Type B pancreatic cell (in vitro differentiated cells): ENCODE results near the gene PEAK1. TPM values are rescaled to one million over a fixed set of nuclear protein-coding genes. Genes with fewer than 3 reads are reported as not detected.

Experiments used
- DNase-seq: peaks from one replicate; pipeline ENCODE4 v3.0.0; 2021; ENCODE audit warnings: mixed read lengths; ENCODE audit not compliant: unreplicated experiment; ENCODE audit errors: extremely low spot score
- H3K27ac Mint-ChIP-seq: 2 replicates; pipeline ENCODE4 v1.8.0; 2021; ENCODE audit warnings: mild to moderate bottlenecking, mixed read lengths
- H3K27me3 Mint-ChIP-seq: 2 replicates; pipeline ENCODE4 v1.8.0; 2021; ENCODE audit warnings: mixed read lengths
- H3K36me3 Mint-ChIP-seq: 2 replicates; pipeline ENCODE4 v1.8.0; 2021; ENCODE audit warnings: mixed read lengths
- H3K4me1 Mint-ChIP-seq: one replicate; pipeline ENCODE4 v1.8.0; 2021; ENCODE audit warnings: mixed read lengths; ENCODE audit not compliant: unreplicated experiment
- H3K4me3 Mint-ChIP-seq: 2 replicates; pipeline ENCODE4 v1.8.0; 2021; ENCODE audit warnings: mild to moderate bottlenecking, mixed read lengths
- H3K9me3 Mint-ChIP-seq: 2 replicates; pipeline ENCODE4 v1.8.0; 2021; ENCODE audit warnings: mixed read lengths
- total RNA-seq: library from RNA; stranded (reverse); gene quantifications from 2 replicates; pipeline ENCODE4 v1.2.1, GENCODE V29; 2021; ENCODE audit warnings: low replicate concordance
- TF ChIP-seq, protein P1 (sequence below): fragments of 200-600 bp; sonication (generic); conservative IDR thresholded peaks from 2 replicates; pipeline ENCODE4 v1.5.0; 2021; ENCODE audit warnings: antibody characterized with exemption, mild to moderate bottlenecking

PEAK1 gene
- total RNA-seq, 1 donor from 2014 or later = 35.0 TPM

DNA sequence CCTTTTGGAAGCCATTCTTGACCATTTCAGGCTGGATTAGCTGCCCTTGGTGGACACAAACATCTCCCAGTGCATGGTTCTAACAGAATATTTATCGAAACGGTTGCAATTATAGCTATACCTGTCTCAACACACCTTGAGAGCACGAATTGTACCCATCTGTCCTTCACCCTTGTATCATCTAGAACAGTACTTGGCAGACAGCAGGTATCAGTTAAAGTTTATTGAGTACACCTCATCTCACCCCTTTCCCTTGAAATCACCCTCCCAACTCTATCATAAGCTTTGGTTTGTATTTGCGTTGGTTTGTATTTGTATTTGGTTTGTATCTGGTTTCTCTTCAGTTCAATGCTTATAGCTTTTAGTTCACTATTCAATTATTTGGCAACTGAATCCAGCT, 361.4 kb downstream of the PEAK1 start:
- Mint-ChIP-seq H3K4me3 (no peak overlapping the region), H3K4me1 (peaks cover 47% of the 10 kb centered on the region), H3K27ac (no peak overlapping the region), H3K27me3 (no peaks in the 10 kb centered on the region), H3K36me3 (peaks cover 16% of the 10 kb centered on the region), H3K9me3 (no peaks in the 10 kb centered on the region)
- TF ChIP-seq, protein P1, sequence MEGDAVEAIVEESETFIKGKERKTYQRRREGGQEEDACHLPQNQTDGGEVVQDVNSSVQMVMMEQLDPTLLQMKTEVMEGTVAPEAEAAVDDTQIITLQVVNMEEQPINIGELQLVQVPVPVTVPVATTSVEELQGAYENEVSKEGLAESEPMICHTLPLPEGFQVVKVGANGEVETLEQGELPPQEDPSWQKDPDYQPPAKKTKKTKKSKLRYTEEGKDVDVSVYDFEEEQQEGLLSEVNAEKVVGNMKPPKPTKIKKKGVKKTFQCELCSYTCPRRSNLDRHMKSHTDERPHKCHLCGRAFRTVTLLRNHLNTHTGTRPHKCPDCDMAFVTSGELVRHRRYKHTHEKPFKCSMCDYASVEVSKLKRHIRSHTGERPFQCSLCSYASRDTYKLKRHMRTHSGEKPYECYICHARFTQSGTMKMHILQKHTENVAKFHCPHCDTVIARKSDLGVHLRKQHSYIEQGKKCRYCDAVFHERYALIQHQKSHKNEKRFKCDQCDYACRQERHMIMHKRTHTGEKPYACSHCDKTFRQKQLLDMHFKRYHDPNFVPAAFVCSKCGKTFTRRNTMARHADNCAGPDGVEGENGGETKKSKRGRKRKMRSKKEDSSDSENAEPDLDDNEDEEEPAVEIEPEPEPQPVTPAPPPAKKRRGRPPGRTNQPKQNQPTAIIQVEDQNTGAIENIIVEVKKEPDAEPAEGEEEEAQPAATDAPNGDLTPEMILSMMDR = no peak
- DNase-seq = no peak

GRCh38 chr15:77057685-77058084, 362.2 kb downstream of the PEAK1 start:
- no peaks in the 10 kb centered on the region for H3K9me3 Mint-ChIP-seq
- peak overlapping the region; percentile 71 for H3K27ac Mint-ChIP-seq
- peaks cover 19% of the 10 kb centered on the region for H3K36me3 Mint-ChIP-seq
- H3K4me3 Mint-ChIP-seq = peak overlapping the region; percentile 29
- TF ChIP-seq, protein P1 = no peak
- no peaks in the 10 kb centered on the region for H3K27me3 Mint-ChIP-seq
- DNase-seq = no peak
- H3K4me1 Mint-ChIP-seq = peaks cover 49% of the 10 kb centered on the region

DNA sequence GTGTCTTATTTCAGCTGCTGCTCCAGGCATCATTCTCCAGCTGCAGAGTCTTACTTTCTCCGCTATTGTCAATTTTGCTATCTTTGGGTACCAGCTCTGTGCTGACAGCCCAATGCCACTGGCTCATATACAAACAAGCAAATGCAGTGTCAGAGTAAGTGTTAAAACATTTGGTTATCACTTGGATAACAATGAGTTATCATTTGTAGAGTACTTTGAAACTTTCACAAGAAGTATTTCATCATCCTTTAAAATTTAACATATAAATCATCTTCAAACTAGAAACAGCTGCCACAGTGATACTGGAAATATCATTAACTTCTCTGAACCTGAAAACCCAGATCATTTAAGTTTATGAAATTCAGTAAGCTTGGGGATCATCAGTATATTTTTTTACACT, 362.8 kb downstream of the PEAK1 start:
- Mint-ChIP-seq H3K4me3 (no peak overlapping the region), H3K27me3 (no peaks in the 10 kb centered on the region), H3K9me3 (no peaks in the 10 kb centered on the region), H3K36me3 (peaks cover 25% of the 10 kb centered on the region), H3K4me1 (peaks cover 51% of the 10 kb centered on the region), H3K27ac (peak overlapping the region; percentile 71)
- DNase-seq = no peak
- TF ChIP-seq, protein P1 = no peak

DNA sequence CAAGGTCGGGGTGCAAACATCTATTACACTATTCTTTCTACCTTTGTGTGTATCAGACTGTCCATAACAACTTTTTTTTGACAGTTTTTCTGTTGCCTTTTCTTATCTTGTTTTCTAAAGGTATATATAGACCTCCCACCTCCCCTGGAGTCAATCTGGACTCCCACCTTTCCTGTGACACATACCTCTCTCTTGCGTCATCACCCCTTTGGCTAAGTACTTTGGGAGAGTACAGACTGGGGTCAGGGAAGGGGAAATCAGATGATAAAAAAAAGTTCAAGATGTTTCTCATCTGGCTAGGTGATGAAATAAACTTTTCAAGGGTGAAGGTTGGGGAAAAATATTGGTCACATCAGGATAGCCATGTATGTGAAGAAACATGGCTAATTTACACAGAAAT, 366.2 kb downstream of the PEAK1 start:
- Mint-ChIP-seq H3K4me3 (no peak overlapping the region), H3K36me3 (peaks cover 34% of the 10 kb centered on the region), H3K4me1 (peaks cover 29% of the 10 kb centered on the region), H3K9me3 (no peaks in the 10 kb centered on the region), H3K27me3 (no peaks in the 10 kb centered on the region), H3K27ac (no peak overlapping the region)
- TF ChIP-seq, protein P1 = no peak
- no peak for DNase-seq

DNA sequence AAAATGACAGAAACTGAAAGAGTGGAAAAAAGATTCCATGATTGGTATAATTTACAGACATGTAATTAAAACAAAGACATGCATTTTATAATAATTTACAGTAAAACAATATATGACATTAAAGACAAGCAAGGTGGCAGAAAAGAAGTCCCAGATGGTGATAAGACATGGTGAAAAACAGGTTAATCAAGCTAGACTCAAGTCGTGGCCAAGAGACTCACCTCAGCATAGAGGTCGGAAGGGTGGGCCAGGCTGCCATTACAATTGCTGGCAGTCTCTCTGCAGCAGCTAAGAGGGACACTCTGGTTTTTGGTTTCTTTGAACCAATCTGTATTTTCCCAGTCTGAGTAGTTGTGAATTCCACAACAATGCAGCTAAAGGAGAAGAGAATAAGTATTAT, 367.3 kb downstream of the PEAK1 start:
- H3K27ac Mint-ChIP-seq = no peak overlapping the region
- H3K36me3 Mint-ChIP-seq = peaks cover 35% of the 10 kb centered on the region
- TF ChIP-seq, protein P1 = no peak
- no peak for DNase-seq
- H3K9me3 Mint-ChIP-seq = no peaks in the 10 kb centered on the region
- no peaks in the 10 kb centered on the region for H3K27me3 Mint-ChIP-seq
- peak overlapping the region; percentile 22 for H3K4me3 Mint-ChIP-seq
- H3K4me1 Mint-ChIP-seq = peaks cover 17% of the 10 kb centered on the region

Other genes with a start within 250 kb of the PEAK1 start
- gene HMG20A, start 784 bp upstream of the PEAK1 start, total RNA-seq = 38.9 and 48.7 TPM in 2 replicates
- gene LINGO1, start 212.8 kb upstream of the PEAK1 start, total RNA-seq = 19.6 and 25.2 TPM in 2 replicates